ENCODE measurements around the gene ZNF618.

GRCh38 chr9:114035221-114035844 is 159.2 kb downstream of the ZNF618 start:
- TF ChIP-seq, protein P1, sequence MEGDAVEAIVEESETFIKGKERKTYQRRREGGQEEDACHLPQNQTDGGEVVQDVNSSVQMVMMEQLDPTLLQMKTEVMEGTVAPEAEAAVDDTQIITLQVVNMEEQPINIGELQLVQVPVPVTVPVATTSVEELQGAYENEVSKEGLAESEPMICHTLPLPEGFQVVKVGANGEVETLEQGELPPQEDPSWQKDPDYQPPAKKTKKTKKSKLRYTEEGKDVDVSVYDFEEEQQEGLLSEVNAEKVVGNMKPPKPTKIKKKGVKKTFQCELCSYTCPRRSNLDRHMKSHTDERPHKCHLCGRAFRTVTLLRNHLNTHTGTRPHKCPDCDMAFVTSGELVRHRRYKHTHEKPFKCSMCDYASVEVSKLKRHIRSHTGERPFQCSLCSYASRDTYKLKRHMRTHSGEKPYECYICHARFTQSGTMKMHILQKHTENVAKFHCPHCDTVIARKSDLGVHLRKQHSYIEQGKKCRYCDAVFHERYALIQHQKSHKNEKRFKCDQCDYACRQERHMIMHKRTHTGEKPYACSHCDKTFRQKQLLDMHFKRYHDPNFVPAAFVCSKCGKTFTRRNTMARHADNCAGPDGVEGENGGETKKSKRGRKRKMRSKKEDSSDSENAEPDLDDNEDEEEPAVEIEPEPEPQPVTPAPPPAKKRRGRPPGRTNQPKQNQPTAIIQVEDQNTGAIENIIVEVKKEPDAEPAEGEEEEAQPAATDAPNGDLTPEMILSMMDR (IDR thresholded peaks at IDR 0.05; ENCODE audit: poor library complexity), result no peak
- TF ChIP-seq EZH2phosphoT487 (IDR thresholded peaks at IDR 0.05; ENCODE audit: low read depth, severe bottlenecking, unreplicated experiment) (no peak), EZH2 (IDR thresholded peaks at IDR 0.05; ENCODE audit: borderline replicate concordance) (no peak)
